CD4-positive, alpha-beta T cell treated with Interleukin-6 for 4 hours (primary cell): ENCODE data around the gene PLEKHA8.

Source experiments
- DNase-seq: peaks from one replicate; pipeline ENCODE4 v3.0.0-alpha.2; 2020; ENCODE audit warnings: mixed read lengths

PLEKHA8 gene

GRCh38 chr7:30148426-30148825 is 120.2 kb downstream of the PLEKHA8 start:
- DNase-seq = no peak

GRCh38 chr7:30148951-30149459 is 120.8 kb downstream of the PLEKHA8 start:
- peak; percentile 60 for DNase-seq

GRCh38 chr7:30149640-30150272 is 121.5 kb downstream of the PLEKHA8 start:
- no peak for DNase-seq

- DNase-seq = no peak
Measured at GRCh38 chr7:30150711-30151110, 122.5 kb downstream of the PLEKHA8 start.

- DNase-seq = no peak
Measured at GRCh38 chr7:30154111-30154587, 125.9 kb downstream of the PLEKHA8 start.

GRCh38 chr7:30155481-30155880 is 127.3 kb downstream of the PLEKHA8 start:
- DNase-seq = no peak

- peak; percentile 57 for DNase-seq
Measured at GRCh38 chr7:30157204-30157603, 129.0 kb downstream of the PLEKHA8 start.

GRCh38 chr7:30159163-30159562 is 131.0 kb downstream of the PLEKHA8 start:
- DNase-seq = no peak

GRCh38 chr7:30159698-30160143 is 131.5 kb downstream of the PLEKHA8 start:
- DNase-seq = peak; percentile 15

GRCh38 chr7:30160329-30160728 is 132.1 kb downstream of the PLEKHA8 start:
- no peak for DNase-seq

- DNase-seq = no peak
Measured at GRCh38 chr7:30162133-30162532, 133.9 kb downstream of the PLEKHA8 start.

GRCh38 chr7:30162622-30163124 is 134.5 kb downstream of the PLEKHA8 start:
- DNase-seq = peak; percentile 29

GRCh38 chr7:30163231-30163894 is 135.2 kb downstream of the PLEKHA8 start:
- DNase-seq = no peak

- DNase-seq = no peak
Measured at GRCh38 chr7:30164567-30164966, 136.4 kb downstream of the PLEKHA8 start.

- no peak for DNase-seq
Measured at GRCh38 chr7:30165590-30165989, 137.4 kb downstream of the PLEKHA8 start.

- no peak for DNase-seq
Measured at GRCh38 chr7:30166155-30166840, 138.1 kb downstream of the PLEKHA8 start.

- no peak for DNase-seq
Measured at GRCh38 chr7:30166841-30167235, 138.6 kb downstream of the PLEKHA8 start.

- DNase-seq = no peak
Measured at GRCh38 chr7:30167901-30168300, 139.7 kb downstream of the PLEKHA8 start.

GRCh38 chr7:30168835-30169573 is 140.8 kb downstream of the PLEKHA8 start:
- no peak for DNase-seq

GRCh38 chr7:30169579-30169978 is 141.4 kb downstream of the PLEKHA8 start:
- DNase-seq = no peak

- DNase-seq = no peak
Measured at GRCh38 chr7:30170476-30171205, 142.4 kb downstream of the PLEKHA8 start.
